Measurements from ENCODE around the gene LRFN3.

GRCh38 chr19:35943321-35944301, 7.4 kb downstream of the LRFN3 start:
- TF ChIP-seq CTCF (IDR thresholded peaks at IDR 0.05; ENCODE audit: low read depth, low read length) (no peak), EZH2phosphoT487 (IDR thresholded peaks at IDR 0.05; ENCODE audit: low read depth) (no peak)
